Measurements from ENCODE around the gene IGSF21. TPM values are rescaled to one million over a fixed set of nuclear protein-coding genes. Genes with fewer than 3 reads are reported as not detected.

Gene IGSF21
- polyA plus RNA-seq, 3 donors = not detected

DNA sequence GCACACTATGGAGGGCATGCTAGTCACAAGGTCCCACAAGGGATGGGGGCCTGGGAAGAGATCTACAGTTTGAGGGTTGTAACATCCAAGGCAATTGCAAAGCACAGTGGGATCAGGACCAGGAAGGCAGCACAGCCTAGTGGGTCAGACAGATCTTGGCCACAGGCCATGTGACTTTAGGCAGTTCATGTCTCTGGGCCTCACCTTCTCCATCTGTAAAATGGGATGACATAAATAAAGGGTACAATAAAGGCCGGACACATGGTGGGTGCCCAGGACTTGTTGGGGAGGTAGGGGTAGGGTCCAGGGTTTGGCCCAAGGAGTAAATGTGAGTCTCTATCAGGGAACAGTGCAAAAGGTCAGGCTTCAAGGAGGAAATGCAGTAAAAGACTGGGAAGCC is 18.1 kb upstream of the IGSF21 start:
- Mint-ChIP-seq H3K9me3 (peaks cover 0 to 8% (median 0%) of the 10 kb centered on the region in 7 donors), H3K4me3 (no peak overlapping the region), H3K4me1 (no peaks in the 10 kb centered on the region), H3K27ac (no peak overlapping the region), H3K27me3 (ENCODE audit: low read depth in 3 of 3) (peaks cover 8 to 22% (median 13%) of the 10 kb centered on the region in 3 donors), H3K36me3 (no peaks in the 10 kb centered on the region)
- Histone ChIP-seq H3K27me3 (ENCODE audit: control insufficient read depth in 2 of 2, insufficient read depth in 2 of 2, low read length in 2 of 2) (no peaks in the 10 kb centered on the region), H3K4me2 (replicated peaks; ENCODE audit: extremely low read depth, low read length, poor library complexity, severe bottlenecking) (no peak overlapping the region), H3K4me3 (replicated peaks in 1 of 3; ENCODE audit: low read depth in 2 of 3, low read length in 3 of 3) (no peak overlapping the region), H2AFZ (ENCODE audit: insufficient read depth, low read depth, low read length, poor library complexity, severe bottlenecking) (no peak overlapping the region), H3K36me3 (replicated peaks in 1 of 2; ENCODE audit: control insufficient read depth in 1 of 2, insufficient read depth in 2 of 2, low read length in 2 of 2) (no peaks in the 10 kb centered on the region), H3K9ac (ENCODE audit: insufficient read depth, low read length, poor library complexity, severe bottlenecking) (no peak overlapping the region), H3K79me2 (ENCODE audit: insufficient read depth, low read length) (no peaks in the 10 kb centered on the region), H3K27ac (ENCODE audit: low read depth in 1 of 2, low read length in 2 of 2) (no peak overlapping the region), H4K20me1 (ENCODE audit: insufficient read depth, low read length) (no peaks in the 10 kb centered on the region), H3K4me1 (ENCODE audit: control insufficient read depth in 1 of 2, insufficient read depth in 2 of 2, low read length in 2 of 2) (no peaks in the 10 kb centered on the region), H3K9me3 (replicated peaks in 1 of 2; ENCODE audit: control insufficient read depth in 1 of 2, insufficient read depth in 1 of 2, low read length in 2 of 2) (no peaks in the 10 kb centered on the region)
- no peak for DNase-seq
- WGBS (ENCODE audit: insufficient coverage) = 88% methylated on average over 1 of the region's 1 CpG
- intact Hi-C loops (cut with micrococcal nuclease) = no loop called here
- TF ChIP-seq, protein P1, sequence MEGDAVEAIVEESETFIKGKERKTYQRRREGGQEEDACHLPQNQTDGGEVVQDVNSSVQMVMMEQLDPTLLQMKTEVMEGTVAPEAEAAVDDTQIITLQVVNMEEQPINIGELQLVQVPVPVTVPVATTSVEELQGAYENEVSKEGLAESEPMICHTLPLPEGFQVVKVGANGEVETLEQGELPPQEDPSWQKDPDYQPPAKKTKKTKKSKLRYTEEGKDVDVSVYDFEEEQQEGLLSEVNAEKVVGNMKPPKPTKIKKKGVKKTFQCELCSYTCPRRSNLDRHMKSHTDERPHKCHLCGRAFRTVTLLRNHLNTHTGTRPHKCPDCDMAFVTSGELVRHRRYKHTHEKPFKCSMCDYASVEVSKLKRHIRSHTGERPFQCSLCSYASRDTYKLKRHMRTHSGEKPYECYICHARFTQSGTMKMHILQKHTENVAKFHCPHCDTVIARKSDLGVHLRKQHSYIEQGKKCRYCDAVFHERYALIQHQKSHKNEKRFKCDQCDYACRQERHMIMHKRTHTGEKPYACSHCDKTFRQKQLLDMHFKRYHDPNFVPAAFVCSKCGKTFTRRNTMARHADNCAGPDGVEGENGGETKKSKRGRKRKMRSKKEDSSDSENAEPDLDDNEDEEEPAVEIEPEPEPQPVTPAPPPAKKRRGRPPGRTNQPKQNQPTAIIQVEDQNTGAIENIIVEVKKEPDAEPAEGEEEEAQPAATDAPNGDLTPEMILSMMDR (IDR thresholded peaks at IDR 0.05) = no peak

DNA sequence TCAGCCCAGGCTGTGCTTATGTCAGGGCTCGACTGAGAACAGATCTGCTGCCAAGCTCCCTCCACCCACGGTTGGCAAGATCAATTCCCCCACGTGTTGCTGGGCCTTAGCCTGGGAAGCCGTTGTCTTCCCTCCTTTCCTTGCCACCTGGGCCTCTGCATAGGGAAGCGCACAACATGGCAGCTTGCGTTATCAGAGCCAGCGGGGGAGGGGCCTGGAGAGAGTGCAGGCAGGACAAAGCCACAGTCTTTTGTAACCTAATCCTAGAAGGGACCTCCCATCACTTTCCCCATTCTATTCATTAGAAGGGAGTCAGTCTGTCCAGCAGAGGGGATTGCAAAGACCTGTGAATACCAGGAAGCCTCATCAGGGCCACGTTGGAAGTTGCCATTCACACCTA is 17.0 kb upstream of the IGSF21 start:
- WGBS (ENCODE audit: insufficient coverage) = 26% methylated on average over 4 of the region's 8 CpGs
- Histone ChIP-seq H2AFZ (ENCODE audit: insufficient read depth, low read depth, low read length, poor library complexity, severe bottlenecking) (no peak overlapping the region), H3K27me3 (ENCODE audit: control insufficient read depth in 2 of 2, insufficient read depth in 2 of 2, low read length in 2 of 2) (no peaks in the 10 kb centered on the region), H3K4me1 (ENCODE audit: control insufficient read depth in 1 of 2, insufficient read depth in 2 of 2, low read length in 2 of 2) (no peaks in the 10 kb centered on the region), H3K9ac (ENCODE audit: insufficient read depth, low read length, poor library complexity, severe bottlenecking) (no peak overlapping the region), H3K4me3 (replicated peaks in 1 of 3; ENCODE audit: low read depth in 2 of 3, low read length in 3 of 3) (no peak overlapping the region), H3K36me3 (replicated peaks in 1 of 2; ENCODE audit: control insufficient read depth in 1 of 2, insufficient read depth in 2 of 2, low read length in 2 of 2) (no peaks in the 10 kb centered on the region), H3K4me2 (replicated peaks; ENCODE audit: extremely low read depth, low read length, poor library complexity, severe bottlenecking) (no peak overlapping the region), H3K27ac (ENCODE audit: low read depth in 1 of 2, low read length in 2 of 2) (no peak overlapping the region), H4K20me1 (ENCODE audit: insufficient read depth, low read length) (no peaks in the 10 kb centered on the region), H3K9me3 (replicated peaks in 1 of 2; ENCODE audit: control insufficient read depth in 1 of 2, insufficient read depth in 1 of 2, low read length in 2 of 2) (no peaks in the 10 kb centered on the region), H3K79me2 (ENCODE audit: insufficient read depth, low read length) (no peaks in the 10 kb centered on the region)
- TF ChIP-seq, protein P1 (IDR thresholded peaks at IDR 0.05) = no peak
- intact Hi-C loops (cut with micrococcal nuclease) = no loop called here
- Mint-ChIP-seq H3K4me1 (no peaks in the 10 kb centered on the region), H3K27ac (no peak overlapping the region), H3K36me3 (no peaks in the 10 kb centered on the region), H3K27me3 (ENCODE audit: low read depth in 3 of 3) (peaks cover 8 to 24% (median 13%) of the 10 kb centered on the region in 3 donors), H3K9me3 (peaks cover 0 to 8% (median 0%) of the 10 kb centered on the region in 7 donors), H3K4me3 (no peak overlapping the region)
- no peak for DNase-seq
